DOHH2 (cell line): ENCODE results near the gene RGS10.

Experiments
- H3F3A ChIP-seq: fragments of 200-600 bp; sonication (generic), shearing (Covaris generic); 2 replicates; pipeline ENCODE4 v1.6.0; 2016; ENCODE audit warnings: antibody characterized with exemption, mild to moderate bottlenecking; ENCODE audit not compliant: control insufficient read depth, insufficient read depth
- H3K27ac ChIP-seq: fragments of 200-600 bp; sonication (generic); 2 replicates; pipeline ENCODE4 v1.5.1; 2014; ENCODE audit warnings: low read depth, mild to moderate bottlenecking, low read length, moderate library complexity
- H3K27me3 ChIP-seq: fragments of 200-600 bp; sonication (generic); 2 replicates; pipeline ENCODE4 v1.6.1; 2014; ENCODE audit warnings: mild to moderate bottlenecking, low read length, mixed read lengths; ENCODE audit not compliant: control insufficient read depth
- H3K36me3 ChIP-seq: fragments of 200-600 bp; sonication (generic); 2 replicates; pipeline ENCODE4 v1.6.1; 2014; ENCODE audit warnings: mild to moderate bottlenecking, low read length, moderate library complexity, mixed read lengths; ENCODE audit not compliant: control insufficient read depth
- H3K4me1 ChIP-seq: fragments of 200-600 bp; sonication (generic); 2 replicates; pipeline ENCODE4 v1.6.1; 2014; ENCODE audit warnings: mild to moderate bottlenecking, low read length, mixed read lengths; ENCODE audit not compliant: control insufficient read depth
- H3K4me2 ChIP-seq: fragments of 200-600 bp; sonication (generic); 2 replicates; pipeline ENCODE4 v1.6.0; 2014; ENCODE audit warnings: mild to moderate bottlenecking, low read length, moderate library complexity
- H3K4me3 ChIP-seq: fragments of 200-600 bp; sonication (generic); 2 replicates; pipeline ENCODE4 v1.5.1; 2014; ENCODE audit warnings: mild to moderate bottlenecking, low read length, mixed read lengths
- H3K79me2 ChIP-seq: fragments of 200-600 bp; sonication (generic); 2 replicates; pipeline ENCODE4 v1.6.1; 2014; ENCODE audit warnings: mild to moderate bottlenecking, low read length, mixed read lengths; ENCODE audit not compliant: control insufficient read depth
- H3K9me2 ChIP-seq: fragments of 200-600 bp; sonication (generic); replicated peaks from 2 replicates; pipeline ENCODE4 v1.6.1; 2014; ENCODE audit warnings: mild to moderate bottlenecking, low read length, mixed read lengths; ENCODE audit not compliant: control insufficient read depth
- H3K9me3 ChIP-seq: fragments of 200-600 bp; sonication (generic); 2 replicates; pipeline ENCODE4 v1.6.1; 2014; ENCODE audit warnings: antibody characterized with exemption, low read length, mixed read lengths; ENCODE audit not compliant: control insufficient read depth, insufficient read depth
- H4K20me1 ChIP-seq: fragments of 200-600 bp; sonication (generic); 2 replicates; pipeline ENCODE4 v1.6.0; 2014; ENCODE audit warnings: low read depth, mild to moderate bottlenecking, antibody characterized with exemption, low read length, moderate library complexity; ENCODE audit not compliant: control insufficient read depth, insufficient read depth
- EZH2phosphoT487 ChIP-seq: fragments of 200-600 bp; sonication (generic); IDR thresholded peaks from 2 replicates; pipeline ENCODE4 v1.6.1; 2017; ENCODE audit warnings: borderline replicate concordance, mild to moderate bottlenecking, antibody characterized with exemption, low read length, moderate library complexity, mixed read lengths
- TF ChIP-seq, protein P1 (sequence below): fragments of 200-600 bp; sonication (generic); IDR thresholded peaks from one replicate; pipeline ENCODE4 v1.5.1; 2014; ENCODE audit warnings: antibody characterized with exemption, mild to moderate bottlenecking, low read depth, low read length; ENCODE audit not compliant: poor library complexity, severe bottlenecking

The RGS10 gene

GRCh38 chr10:119496273-119496672 lies 46.2 kb downstream of the RGS10 start:
- peaks cover 6% of the 10 kb centered on the region for H3K36me3 ChIP-seq
- no peaks in the 10 kb centered on the region for H3K9me3 ChIP-seq
- no peak overlapping the region for H3K4me2 ChIP-seq
- H3K9me2 ChIP-seq = no peaks in the 10 kb centered on the region
- H4K20me1 ChIP-seq = no peaks in the 10 kb centered on the region
- H3K27me3 ChIP-seq = no peaks in the 10 kb centered on the region
- H3K4me1 ChIP-seq = no peaks in the 10 kb centered on the region
- H3K4me3 ChIP-seq = no peak overlapping the region
- H3K79me2 ChIP-seq = no peaks in the 10 kb centered on the region
- H3F3A ChIP-seq = no peaks in the 10 kb centered on the region; the same call in 1 of the 2 replicates
- TF ChIP-seq EZH2phosphoT487 = no peak
- TF ChIP-seq, protein P1, sequence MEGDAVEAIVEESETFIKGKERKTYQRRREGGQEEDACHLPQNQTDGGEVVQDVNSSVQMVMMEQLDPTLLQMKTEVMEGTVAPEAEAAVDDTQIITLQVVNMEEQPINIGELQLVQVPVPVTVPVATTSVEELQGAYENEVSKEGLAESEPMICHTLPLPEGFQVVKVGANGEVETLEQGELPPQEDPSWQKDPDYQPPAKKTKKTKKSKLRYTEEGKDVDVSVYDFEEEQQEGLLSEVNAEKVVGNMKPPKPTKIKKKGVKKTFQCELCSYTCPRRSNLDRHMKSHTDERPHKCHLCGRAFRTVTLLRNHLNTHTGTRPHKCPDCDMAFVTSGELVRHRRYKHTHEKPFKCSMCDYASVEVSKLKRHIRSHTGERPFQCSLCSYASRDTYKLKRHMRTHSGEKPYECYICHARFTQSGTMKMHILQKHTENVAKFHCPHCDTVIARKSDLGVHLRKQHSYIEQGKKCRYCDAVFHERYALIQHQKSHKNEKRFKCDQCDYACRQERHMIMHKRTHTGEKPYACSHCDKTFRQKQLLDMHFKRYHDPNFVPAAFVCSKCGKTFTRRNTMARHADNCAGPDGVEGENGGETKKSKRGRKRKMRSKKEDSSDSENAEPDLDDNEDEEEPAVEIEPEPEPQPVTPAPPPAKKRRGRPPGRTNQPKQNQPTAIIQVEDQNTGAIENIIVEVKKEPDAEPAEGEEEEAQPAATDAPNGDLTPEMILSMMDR = no peak
- no peak overlapping the region for H3K27ac ChIP-seq

DNA sequence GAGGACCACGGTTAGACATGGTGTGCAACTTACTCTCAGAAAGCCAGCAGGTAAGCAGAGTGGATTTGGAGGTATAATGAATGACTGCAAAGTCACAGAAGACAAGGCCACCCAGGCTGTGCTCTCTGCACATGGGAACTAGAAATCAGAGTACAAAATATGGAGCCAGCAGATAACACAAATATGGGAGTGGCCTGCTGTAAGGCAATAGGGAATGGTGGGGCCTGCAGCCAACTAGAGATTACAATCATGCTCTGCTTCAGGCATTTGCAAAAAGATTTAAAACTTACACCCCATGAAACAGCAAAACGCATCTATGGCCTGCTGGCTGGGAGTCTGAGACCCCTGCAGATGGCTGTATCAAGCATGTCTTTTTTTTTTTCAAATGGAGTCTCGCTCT lies 47.0 kb downstream of the RGS10 start:
- H3K4me2 ChIP-seq = no peak overlapping the region

DNA sequence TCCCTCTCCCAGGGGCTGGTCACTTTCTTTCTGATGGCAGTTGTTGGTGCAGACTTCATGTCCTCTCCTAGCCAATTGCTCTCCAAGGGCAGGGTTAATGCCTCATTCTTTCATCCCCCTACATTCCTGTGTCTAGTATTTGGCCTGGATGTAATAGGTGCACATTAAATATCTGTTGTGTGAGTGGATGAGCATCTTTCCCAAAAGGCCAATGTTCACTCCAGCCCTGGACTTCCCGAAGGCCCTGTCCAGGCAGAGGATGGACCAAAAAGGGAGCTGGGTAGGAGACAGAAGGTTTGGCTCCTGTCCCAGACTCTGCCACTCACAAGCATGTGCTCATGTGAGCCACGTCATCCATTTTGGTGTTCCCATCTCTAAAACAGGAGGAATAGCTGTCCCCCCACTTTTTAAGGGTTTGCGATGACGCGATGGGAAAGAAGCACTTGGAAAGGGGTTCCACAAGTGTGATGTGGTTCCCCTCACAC lies 47.5 kb downstream of the RGS10 start:
- H3K27me3 ChIP-seq = no peaks in the 10 kb centered on the region
- H3K9me3 ChIP-seq = no peaks in the 10 kb centered on the region
- H3K4me1 ChIP-seq = peaks cover 2% of the 10 kb centered on the region
- no peaks in the 10 kb centered on the region; the same call in 1 of the 2 replicates for H3F3A ChIP-seq
- H3K36me3 ChIP-seq = peaks cover 6% of the 10 kb centered on the region
- no peak overlapping the region for H3K4me3 ChIP-seq
- H3K27ac ChIP-seq = no peak overlapping the region
- TF ChIP-seq, protein P1 = no peak
- no peak for TF ChIP-seq EZH2phosphoT487
- no peaks in the 10 kb centered on the region for H4K20me1 ChIP-seq
- H3K79me2 ChIP-seq = no peaks in the 10 kb centered on the region
- no peak overlapping the region for H3K4me2 ChIP-seq
- no peaks in the 10 kb centered on the region for H3K9me2 ChIP-seq

More for the DNA sequence above, 47.0 kb downstream of the RGS10 start:
- Histone ChIP-seq H3K9me3 (no peaks in the 10 kb centered on the region), H3K27me3 (no peaks in the 10 kb centered on the region), H3K79me2 (no peaks in the 10 kb centered on the region), H3F3A (no peaks in the 10 kb centered on the region; the same call in 1 of the 2 replicates), H3K9me2 (no peaks in the 10 kb centered on the region), H3K36me3 (peaks cover 6% of the 10 kb centered on the region), H4K20me1 (no peaks in the 10 kb centered on the region), H3K4me1 (no peaks in the 10 kb centered on the region), H3K4me3 (no peak overlapping the region), H3K27ac (no peak overlapping the region)
- TF ChIP-seq, protein P1 = no peak
- TF ChIP-seq EZH2phosphoT487 = no peak
